ENCODE measurements around the gene MAP2K5. TPM values are rescaled to one million over a fixed set of nuclear protein-coding genes. Genes with fewer than 3 reads are reported as not detected.

MAP2K5 gene
- total RNA-seq, 1 experiment from 2014 or later = 15.0 TPM

DNA sequence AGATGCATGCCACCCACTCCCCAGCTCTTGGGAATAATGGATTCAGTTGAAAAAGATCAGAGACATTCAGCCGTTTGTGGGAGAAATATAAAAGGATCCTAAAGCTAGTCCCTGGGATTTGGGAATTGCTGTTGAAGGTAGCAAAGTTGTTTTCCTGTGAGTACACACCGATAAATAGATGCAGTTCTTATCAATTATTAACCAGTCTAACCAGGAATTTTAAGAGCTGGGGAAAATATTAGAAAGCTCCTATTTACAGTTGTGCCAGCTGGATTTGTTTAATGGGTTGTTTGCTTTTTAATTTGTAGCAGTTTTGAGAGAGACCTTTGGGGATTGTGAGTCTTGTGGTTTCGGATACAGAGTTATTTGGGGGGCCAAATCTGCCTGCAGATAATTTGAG is 238.6 kb downstream of the MAP2K5 start:
- Mint-ChIP-seq H3K4me1 (peaks cover 30 to 57% of the 10 kb centered on the region in 2 experiments), H3K27ac (no peak overlapping the region; a peak in 1 of 7 replicates), H3K27me3 (ENCODE audit: low read depth) (no peaks in the 10 kb centered on the region; the same call in 1 of the 2 replicates), H3K4me3 (no peak overlapping the region; a peak in 1 of 5 replicates), H3K9me3 (no peaks in the 10 kb centered on the region), H3K36me3 (ENCODE audit: insufficient read depth in 1 of 3, low read depth in 3 of 3) (no peaks in the 10 kb centered on the region)
- Histone ChIP-seq H3K27me3 (ENCODE audit: insufficient read depth, low read length) (no peaks in the 10 kb centered on the region), H3K79me2 (ENCODE audit: insufficient read depth, low read length) (no peaks in the 10 kb centered on the region), H2BK5ac (ENCODE audit: insufficient read length, low read length) (no peak overlapping the region), H4K20me1 (ENCODE audit: control insufficient read depth, insufficient read depth, insufficient read length) (no peaks in the 10 kb centered on the region), H3T11ph (ENCODE audit: low read length) (no peak overlapping the region), H3K9me3 (ENCODE audit: control insufficient read depth, low read depth, low read length) (no peaks in the 10 kb centered on the region), H3K27ac (ENCODE audit: insufficient read length, low read depth, low read length) (no peak overlapping the region), H2AFZ (ENCODE audit: low read length) (no peak overlapping the region), H4K8ac (replicated peaks; ENCODE audit: insufficient read length, low read depth, low read length) (no peak overlapping the region), H4K91ac (ENCODE audit: insufficient read length, low read depth, low read length) (no peak overlapping the region), H2AK5ac (ENCODE audit: insufficient read length, low read length) (no peak overlapping the region), H2BK15ac (ENCODE audit: low read depth, low read length) (no peak overlapping the region), H2BK120ac (ENCODE audit: low read depth, low read length, poor library complexity, severe bottlenecking) (no peak overlapping the region), H2BK20ac (ENCODE audit: low read depth, low read length, poor library complexity, severe bottlenecking) (no peak overlapping the region), H3K14ac (ENCODE audit: insufficient read depth, low read length) (no peak overlapping the region), H3K4me1 (ENCODE audit: insufficient read depth, low read length) (no peaks in the 10 kb centered on the region; the same call in 1 of the 2 replicates), H3K79me1 (ENCODE audit: insufficient read depth, low read depth, low read length, poor library complexity, severe bottlenecking) (no peaks in the 10 kb centered on the region), H3K23me2 (ENCODE audit: insufficient read length, low read depth, low read length, poor library complexity, severe bottlenecking) (no peaks in the 10 kb centered on the region), H3K23ac (ENCODE audit: insufficient read length, low read depth, low read length) (no peak overlapping the region), H3K4me2 (ENCODE audit: insufficient read depth, insufficient read length, low read length) (no peak overlapping the region), H3K4ac (ENCODE audit: low read depth, low read length) (no peak overlapping the region), H4K5ac (ENCODE audit: insufficient read length, low read depth, low read length) (no peak overlapping the region), H3K56ac (ENCODE audit: insufficient read length, low read depth, low read length) (no peak overlapping the region), H3K9ac (ENCODE audit: extremely low read depth, insufficient read length, low read length) (no peak overlapping the region), H3K18ac (ENCODE audit: insufficient read length, low read depth, low read length) (no peak overlapping the region), H2BK12ac (ENCODE audit: insufficient read length, low read depth, low read length) (no peak overlapping the region)
- no peak for DNase-seq
- TF ChIP-seq, protein P1, sequence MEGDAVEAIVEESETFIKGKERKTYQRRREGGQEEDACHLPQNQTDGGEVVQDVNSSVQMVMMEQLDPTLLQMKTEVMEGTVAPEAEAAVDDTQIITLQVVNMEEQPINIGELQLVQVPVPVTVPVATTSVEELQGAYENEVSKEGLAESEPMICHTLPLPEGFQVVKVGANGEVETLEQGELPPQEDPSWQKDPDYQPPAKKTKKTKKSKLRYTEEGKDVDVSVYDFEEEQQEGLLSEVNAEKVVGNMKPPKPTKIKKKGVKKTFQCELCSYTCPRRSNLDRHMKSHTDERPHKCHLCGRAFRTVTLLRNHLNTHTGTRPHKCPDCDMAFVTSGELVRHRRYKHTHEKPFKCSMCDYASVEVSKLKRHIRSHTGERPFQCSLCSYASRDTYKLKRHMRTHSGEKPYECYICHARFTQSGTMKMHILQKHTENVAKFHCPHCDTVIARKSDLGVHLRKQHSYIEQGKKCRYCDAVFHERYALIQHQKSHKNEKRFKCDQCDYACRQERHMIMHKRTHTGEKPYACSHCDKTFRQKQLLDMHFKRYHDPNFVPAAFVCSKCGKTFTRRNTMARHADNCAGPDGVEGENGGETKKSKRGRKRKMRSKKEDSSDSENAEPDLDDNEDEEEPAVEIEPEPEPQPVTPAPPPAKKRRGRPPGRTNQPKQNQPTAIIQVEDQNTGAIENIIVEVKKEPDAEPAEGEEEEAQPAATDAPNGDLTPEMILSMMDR (conservative IDR thresholded peaks at IDR 0.05) = no peak
- no CpG with 5 or more reads among the region's 3 CpGs for WGBS (ENCODE audit: extremely low coverage, insufficient read length, low lambda C conversion rate)
